MCF 10A (cell line): ENCODE results near the gene BICC1. TPM values are rescaled to one million over a fixed set of nuclear protein-coding genes. Genes with fewer than 3 reads are reported as not detected.
A peak's percentile ranks its signal among the peaks of the same experiment; 100 is the strongest.

Experiments
- BruUV-seq: library from RNA; stranded (reverse); fragments of 400-500 nt; replicated peaks from 2 replicates; lab custom pipeline; 2021; lab: Mats Ljungman, UMichigan
- CTCF ChIA-PET: fragments of 300-600 bp; sonication (Branson Sonifier 250); formaldehyde crosslinking; extraction: SDS; loops from one replicate; lab custom pipeline; 2021; ENCODE audit warnings: antibody characterized with exemption, inconsistent platforms; lab: Yijun Ruan, JAX
- POLR2A ChIA-PET: fragments of 300-600, 350-650 bp; sonication (Branson Sonifier 250); formaldehyde crosslinking; extraction: SDS; loops from one replicate; lab custom pipeline; 2020; ENCODE audit warnings: antibody characterized with exemption, inconsistent platforms; lab: Yijun Ruan, JAX
- DNase-seq: peaks from one replicate; pipeline ENCODE4 v3.0.0-alpha.2; 2018; ENCODE audit not compliant: unreplicated experiment
- H3K27ac Mint-ChIP-seq: one replicate; pipeline ENCODE4 v1.8.0; 2022; ENCODE audit warnings: mild to moderate bottlenecking, low read depth, mixed read lengths; ENCODE audit not compliant: unreplicated experiment
- H3K27me3 Mint-ChIP-seq: one replicate; pipeline ENCODE4 v1.8.0; 2022; ENCODE audit warnings: mixed read lengths; ENCODE audit not compliant: insufficient read depth, unreplicated experiment
- H3K36me3 Mint-ChIP-seq: one replicate; pipeline ENCODE4 v1.8.0; 2022; ENCODE audit warnings: mild to moderate bottlenecking, moderate library complexity, mixed read lengths; ENCODE audit not compliant: insufficient read depth, unreplicated experiment
- H3K4me1 Mint-ChIP-seq: one replicate; pipeline ENCODE4 v1.8.0; 2022; ENCODE audit warnings: mixed read lengths; ENCODE audit not compliant: insufficient read depth, unreplicated experiment
- H3K4me3 Mint-ChIP-seq: one replicate; pipeline ENCODE4 v1.8.0; 2022; ENCODE audit warnings: mild to moderate bottlenecking, moderate library complexity, mixed read lengths; ENCODE audit not compliant: unreplicated experiment
- H3K9me3 Mint-ChIP-seq: one replicate; pipeline ENCODE4 v1.8.0; 2022; ENCODE audit warnings: mixed read lengths; ENCODE audit not compliant: unreplicated experiment
- CTCF ChIP-seq: fragments of 200-600 bp; IDR thresholded peaks from one replicate; pipeline ENCODE4 v1.8.0; 2022; ENCODE audit warnings: antibody characterized with exemption, mild to moderate bottlenecking; ENCODE audit not compliant: unreplicated experiment
- intact Hi-C: fragments of 100-400 bp; cut with micrococcal nuclease; formaldehyde crosslinking; loops from 2 replicates; pipeline ENCODE4 v1.14.1; 2022
- total RNA-seq: library from RNA; stranded (reverse); gene quantifications from 2 replicates; pipeline ENCODE4 v1.2.3, GENCODE V29; 2022

BICC1 gene
- total RNA-seq, 1 experiment from 2014 or later, result 15.6 TPM

- Mint-ChIP-seq H3K27ac (no peak overlapping the region), H3K36me3 (peaks cover 25% of the 10 kb centered on the region), H3K27me3 (no peaks in the 10 kb centered on the region), H3K4me3 (no peak overlapping the region), H3K9me3 (no peaks in the 10 kb centered on the region), H3K4me1 (peaks cover 17% of the 10 kb centered on the region)
- no peak for TF ChIP-seq CTCF
- POLR2A ChIA-PET, result no interaction called here
- no TSS peak for BruUV-seq
- no peak for DNase-seq
- intact Hi-C loops, result no loop called here
- CTCF ChIA-PET, result interaction anchor here (0.6 kb wide), 1 partner anchor 15 kb away, joined by 4 read pairs; no protein-coding TSS in a partner anchor
These were observed 109.6 kb downstream of the BICC1 start for GRCh38 chr10:58622246-58622645.

- H3K9me3 Mint-ChIP-seq, result no peaks in the 10 kb centered on the region
- no peak for TF ChIP-seq CTCF
- no peaks in the 10 kb centered on the region for H3K27me3 Mint-ChIP-seq
- H3K4me3 Mint-ChIP-seq, result no peak overlapping the region
- intact Hi-C loops, result no loop called here
- CTCF ChIA-PET, result no interaction called here
- H3K36me3 Mint-ChIP-seq, result peaks cover 18% of the 10 kb centered on the region
- POLR2A ChIA-PET, result no interaction called here
- H3K27ac Mint-ChIP-seq, result no peak overlapping the region
- no TSS peak for BruUV-seq
- H3K4me1 Mint-ChIP-seq, result peaks cover 11% of the 10 kb centered on the region
- DNase-seq, result peak; percentile 36
These were observed 112.4 kb downstream of the BICC1 start for GRCh38 chr10:58625070-58625469.

GRCh38 chr10:58627392-58627791, 114.7 kb downstream of the BICC1 start:
- H3K4me1 Mint-ChIP-seq, result peaks cover 19% of the 10 kb centered on the region
- no TSS peak for BruUV-seq
- no peak overlapping the region for H3K27ac Mint-ChIP-seq
- peaks cover 11% of the 10 kb centered on the region for H3K36me3 Mint-ChIP-seq
- no peaks in the 10 kb centered on the region for H3K9me3 Mint-ChIP-seq
- intact Hi-C loops, result no loop called here
- no peak overlapping the region for H3K4me3 Mint-ChIP-seq
- no peaks in the 10 kb centered on the region for H3K27me3 Mint-ChIP-seq
- ChIA-PET POLR2A (no interaction called here), CTCF (no interaction called here)
- TF ChIP-seq CTCF, result no peak
- DNase-seq, result no peak

GRCh38 chr10:58631715-58632114, 119.0 kb downstream of the BICC1 start:
- no TSS peak for BruUV-seq
- intact Hi-C loops, result no loop called here
- TF ChIP-seq CTCF, result no peak
- DNase-seq, result no peak
- Mint-ChIP-seq H3K9me3 (no peaks in the 10 kb centered on the region), H3K4me3 (no peak overlapping the region), H3K27me3 (no peaks in the 10 kb centered on the region), H3K27ac (peak overlapping the region; percentile 23), H3K4me1 (peaks cover 18% of the 10 kb centered on the region), H3K36me3 (peaks cover 9% of the 10 kb centered on the region)
- CTCF ChIA-PET, result interaction anchor here (0.7 to 1.4 kb wide), 4 partner anchors 33 to 218 kb away, joined by 3 to 5 read pairs (median 4); no protein-coding TSS in a partner anchor
- POLR2A ChIA-PET, result interaction anchor here (0.6 kb wide), 1 partner anchor 164 kb away, joined by 3 read pairs; no protein-coding TSS in a partner anchor
